ENCODE measurements around the gene CD47.

CD47 gene

DNA sequence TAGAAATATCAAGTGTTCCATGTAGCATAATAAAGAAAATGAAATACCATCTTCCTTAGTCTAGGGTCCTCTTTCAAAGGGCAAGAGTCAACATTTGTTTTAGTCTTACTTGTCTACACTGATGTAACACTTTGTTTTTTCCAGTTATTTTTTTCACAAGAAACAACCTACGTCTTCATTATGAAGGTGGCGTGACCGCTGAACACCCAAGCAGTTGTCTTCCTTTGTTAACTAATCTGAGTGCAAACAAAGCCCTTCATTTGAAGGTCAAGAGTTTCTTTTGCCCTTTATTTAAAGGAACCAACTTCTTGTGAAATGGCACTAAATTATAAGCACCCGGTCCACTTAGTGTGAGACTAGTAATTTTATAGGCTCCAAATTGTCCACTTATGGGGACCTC is 73.2 kb downstream of the CD47 start:
- Histone ChIP-seq H3K27me3 (ENCODE audit: insufficient read depth, poor library complexity, severe bottlenecking) (no peaks in the 10 kb centered on the region), H3K27ac (replicated peaks) (no peak overlapping the region), H3K4me3 (replicated peaks; ENCODE audit: insufficient read depth, low read length) (no peak overlapping the region)
- TF ChIP-seq GABPA (IDR thresholded peaks at IDR 0.05; ENCODE audit: low read depth), result no peak
- TF ChIP-seq SPI1 (IDR thresholded peaks at IDR 0.05; ENCODE audit: borderline replicate concordance, low read depth), result no peak
- no peak for TF ChIP-seq POLR2AphosphoS5 (IDR thresholded peaks at IDR 0.05; ENCODE audit: low read depth)
- TF ChIP-seq REST (IDR thresholded peaks at IDR 0.05; ENCODE audit: insufficient replicate concordance, low read depth), result no peak
- no peak for TF ChIP-seq CTCF (IDR thresholded peaks at IDR 0.05; ENCODE audit: insufficient read depth, low read length)
- no peak for DNase-seq (ENCODE audit: low read depth in 1 of 2, low spot score in 1 of 2)

DNA sequence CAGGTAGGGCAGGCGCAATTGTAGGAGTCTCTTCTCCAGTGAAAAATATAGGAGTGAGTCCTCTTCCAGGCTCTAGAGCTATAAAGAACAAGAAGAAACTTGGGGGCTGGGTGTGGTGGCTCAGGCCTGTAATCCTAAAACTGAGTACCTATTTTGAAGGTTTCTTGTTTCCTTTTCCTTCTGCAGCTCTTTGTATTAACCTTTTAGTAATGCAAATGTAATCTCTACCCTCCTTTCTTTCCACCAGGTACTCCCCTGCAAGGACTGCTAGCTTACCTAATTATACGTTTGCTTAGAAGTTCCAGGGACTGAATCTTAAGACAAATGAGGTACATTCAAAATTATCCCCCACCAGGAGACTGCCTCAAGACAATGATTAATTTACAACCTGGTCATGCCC is 75.9 kb downstream of the CD47 start:
- Histone ChIP-seq H3K27ac (replicated peaks) (no peak overlapping the region), H3K4me3 (replicated peaks; ENCODE audit: insufficient read depth, low read length) (no peak overlapping the region), H3K27me3 (ENCODE audit: insufficient read depth, poor library complexity, severe bottlenecking) (no peaks in the 10 kb centered on the region)
- no peak for DNase-seq (ENCODE audit: low read depth in 1 of 2, low spot score in 1 of 2)
- TF ChIP-seq SPI1 (IDR thresholded peaks at IDR 0.05; ENCODE audit: borderline replicate concordance, low read depth) (no peak), GABPA (IDR thresholded peaks at IDR 0.05; ENCODE audit: low read depth) (no peak), CTCF (IDR thresholded peaks at IDR 0.05; ENCODE audit: insufficient read depth, low read length) (no peak), REST (IDR thresholded peaks at IDR 0.05; ENCODE audit: insufficient replicate concordance, low read depth) (no peak), POLR2AphosphoS5 (IDR thresholded peaks at IDR 0.05; ENCODE audit: low read depth) (no peak)

DNA sequence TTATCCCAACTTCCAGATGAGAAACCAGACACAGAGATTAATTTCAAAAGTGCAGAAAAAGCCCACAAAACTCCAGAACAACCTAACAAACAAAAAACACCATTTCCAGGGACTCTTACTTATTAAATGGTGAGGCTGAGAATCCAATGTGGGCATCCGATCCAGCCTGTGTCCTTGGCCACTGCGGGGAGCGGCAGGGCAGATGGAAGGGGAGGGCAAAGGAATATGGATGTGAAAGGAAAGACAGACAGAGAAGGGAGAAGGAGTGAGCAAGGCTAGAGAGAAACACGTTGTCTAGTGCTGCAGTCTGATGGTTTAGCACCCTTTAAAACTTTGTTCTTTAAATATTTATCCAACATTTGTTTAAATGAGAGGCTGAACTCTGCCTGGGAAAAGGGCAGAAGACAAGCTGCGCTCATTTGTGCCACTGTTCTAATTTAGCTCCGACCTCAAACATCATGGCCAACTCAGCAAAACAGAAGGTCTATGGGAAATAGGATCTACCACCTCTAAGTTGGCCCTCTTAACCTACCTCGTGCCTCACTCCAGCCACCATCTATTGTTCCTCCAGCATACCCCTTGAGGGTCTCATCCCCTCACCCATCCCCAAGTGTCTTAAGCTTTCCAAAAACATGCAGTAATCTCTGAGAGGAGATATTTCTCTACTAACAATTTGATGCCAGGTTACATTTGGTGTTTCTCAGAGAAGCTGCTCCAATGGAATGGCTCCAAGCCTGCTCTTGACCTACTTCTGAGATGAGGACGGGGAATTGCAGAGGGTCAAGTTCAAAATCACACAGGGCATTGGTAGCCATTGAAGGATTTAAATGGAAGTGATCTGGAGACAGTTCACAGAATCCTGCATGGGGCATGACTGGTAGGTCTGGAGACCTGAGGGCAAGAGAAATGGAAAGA is 77.4 kb downstream of the CD47 start:
- H3K27me3 ChIP-seq (ENCODE audit: insufficient read depth, poor library complexity, severe bottlenecking), result no peaks in the 10 kb centered on the region
- DNase-seq (ENCODE audit: low read depth in 1 of 2, low spot score in 1 of 2), result no peak
- no peak for TF ChIP-seq SPI1 (IDR thresholded peaks at IDR 0.05; ENCODE audit: borderline replicate concordance, low read depth)
- TF ChIP-seq POLR2AphosphoS5 (IDR thresholded peaks at IDR 0.05; ENCODE audit: low read depth), result no peak
- no peak for TF ChIP-seq REST (IDR thresholded peaks at IDR 0.05; ENCODE audit: insufficient replicate concordance, low read depth)
- TF ChIP-seq GABPA (IDR thresholded peaks at IDR 0.05; ENCODE audit: low read depth), result no peak
- no peak for TF ChIP-seq CTCF (IDR thresholded peaks at IDR 0.05; ENCODE audit: insufficient read depth, low read length)
- no peak overlapping the region for H3K27ac ChIP-seq (replicated peaks)
- no peak overlapping the region for H3K4me3 ChIP-seq (replicated peaks; ENCODE audit: insufficient read depth, low read length)

Data from HL-60 (cell line).